Stomach (tissue), 9 donors: ENCODE measurements around the gene PDGFRB. TPM values are rescaled to one million over a fixed set of nuclear protein-coding genes. Genes with fewer than 3 reads are reported as not detected.

ENCODE experiments used
- DNase-seq, 2 donors: peaks; one replicate each; pipeline versions ENCODE4 v3.0.0 to v3.0.0-alpha.2; 2013 to 2019
- H3K27ac ChIP-seq, 5 donors: fragments of 200-600 bp in 4 of 5; sonication (generic) in 4 of 5; one replicate each; pipeline ENCODE4 v1.5.1; 2013 to 2019; ENCODE audit warnings: mild to moderate bottlenecking in 1 of 5, moderate library complexity in 1 of 5
- H3K27me3 ChIP-seq, 3 donors: fragments of 200-600 bp; sonication (generic); one replicate each; pipeline ENCODE4 v1.5.1; 2017 to 2019; ENCODE audit warnings: mixed run types in 1 of 3
- H3K36me3 ChIP-seq, 4 donors: fragments of 200-600 bp; sonication (generic); 1 replicate in 3 of 4; 2 replicates in 1 of 4; pipeline ENCODE4 v1.5.1; 2016 to 2019
- H3K4me1 ChIP-seq, 4 donors: fragments of 200-600 bp; sonication (generic); one replicate each; pipeline ENCODE4 v1.5.1; 2016 to 2019
- H3K4me3 ChIP-seq, 4 donors: fragments of 200-600 bp; sonication (generic) in 3 of 4; one replicate each; pipeline ENCODE4 v1.5.1; 2016 to 2019; ENCODE audit warnings: mild to moderate bottlenecking in 1 of 4
- H3K9me3 ChIP-seq, 4 donors: fragments of 200-600 bp; sonication (generic); one replicate each; pipeline ENCODE4 v1.5.1; 2016 to 2019
- CTCF ChIP-seq, 7 experiments: fragments of 450-650 bp in 4 of 7; fragments of 200-600 bp in 3 of 7; sonication (generic) in 3 of 7; IDR thresholded peaks; one replicate each; pipeline ENCODE4 v1.5.1; 2016 to 2019; ENCODE audit warnings: antibody characterized with exemption in 7 of 7, control low read depth in 2 of 7, mild to moderate bottlenecking in 1 of 7
- EP300 ChIP-seq: sonication (generic); formaldehyde crosslinking; IDR thresholded peaks from one replicate; pipeline ENCODE4 v1.6.1; 2017; ENCODE audit warnings: antibody characterized with exemption
- POLR2A ChIP-seq, 4 donors: fragments of 450-650 bp; IDR thresholded peaks; one replicate each; pipeline ENCODE4 v1.6.1; 2016; ENCODE audit warnings: antibody characterized with exemption in 4 of 4, control low read depth in 2 of 4, mild to moderate bottlenecking in 1 of 4, moderate library complexity in 1 of 4
- POLR2AphosphoS5 ChIP-seq, 3 donors: sonication (generic); formaldehyde crosslinking; IDR thresholded peaks; one replicate each; pipeline ENCODE4 v1.6.1; 2016; ENCODE audit warnings: antibody characterized with exemption in 3 of 3
- WGBS, 5 donors: extraction: QIAGEN DNeasy Blood & Tissue Kit in 3 of 5; methylation state at CpG; one replicate each; pipeline versions ENCODE4 v1.1.5 to v1.1.7; 2013 to 2018; 5-methylcytosine and 5-hydroxymethylcytosine counted together
- intact Hi-C: fragments of 100-400 bp; cut with DNase I; formaldehyde crosslinking; loops from one replicate; pipeline ENCODE4 v1.15.1; 2023; ENCODE audit warnings: low total_unique reads
- polyA plus RNA-seq, 3 donors: library from polyadenylated mRNA; stranded (reverse); fragments of 200-250 nt; gene quantifications; one replicate each; pipeline ENCODE4 v1.2.3, GENCODE V29; 2013
- total RNA-seq, 5 donors: library from RNA; depleted of rRNA; stranded (reverse); fragments of >200 nt; gene quantifications; one replicate each; pipeline versions ENCODE4 v1.1.0 to v1.2.3, GENCODE V29; 2014 to 2016
- donor health status: healthy with polysubstance abuse.
- donor health status: Bipolar disorder and iron deficiency.
- donor health status: healthy.

The PDGFRB gene
- total and polyA plus RNA-seq, 8 donors: 4.7 to 71.2 (median 34.6) TPM

GRCh38 chr5:150153957-150154617, 1.6 kb downstream of the PDGFRB start:
- peak overlapping the region; percentile 10 to 84 (median 81) for H3K27ac ChIP-seq
- H3K4me1 ChIP-seq: peaks cover 11 to 42% (median 24%) of the 10 kb centered on the region in 4 donors
- WGBS, 5 donors: 53 to 74% (median 70%) methylated on average over 9 of the region's 9 CpGs
- no peaks in the 10 kb centered on the region for H3K36me3 ChIP-seq
- intact Hi-C loops: no loop called here
- peak overlapping the region; percentile 42 to 54 (median 46) for H3K4me3 ChIP-seq
- DNase-seq: peak in 1 of 2 donors; percentile 67
- H3K27me3 ChIP-seq: peaks cover 0 to 15% (median 8%) of the 10 kb centered on the region in 3 donors
- TF ChIP-seq EP300 (no peak), CTCF (IDR thresholded peaks at IDR 0.05) (no peak), POLR2AphosphoS5 (IDR thresholded peaks at IDR 0.05) (peak in 1 of 3 donors; percentile 47), POLR2A (IDR thresholded peaks at IDR 0.05) (no peak)
- H3K9me3 ChIP-seq: no peaks in the 10 kb centered on the region

- peaks cover 11 to 42% (median 21%) of the 10 kb centered on the region in 4 donors for H3K4me1 ChIP-seq
- H3K36me3 ChIP-seq: no peaks in the 10 kb centered on the region
- peaks cover 0 to 15% (median 8%) of the 10 kb centered on the region in 3 donors for H3K27me3 ChIP-seq
- H3K27ac ChIP-seq: peak overlapping the region; percentile 10 to 84 (median 81)
- no peaks in the 10 kb centered on the region for H3K9me3 ChIP-seq
- WGBS, 5 donors: 60 to 75% (median 67%) methylated on average over 2 of the region's 2 CpGs
- no peak for TF ChIP-seq CTCF (IDR thresholded peaks at IDR 0.05)
- no peak for TF ChIP-seq POLR2AphosphoS5 (IDR thresholded peaks at IDR 0.05)
- no peak for TF ChIP-seq EP300
- TF ChIP-seq POLR2A (IDR thresholded peaks at IDR 0.05): no peak
- H3K4me3 ChIP-seq: peak overlapping the region; percentile 42 to 54 (median 46)
- intact Hi-C loops: no loop called here
- no peak for DNase-seq
Observed at GRCh38 chr5:150153483-150153882, 2.2 kb downstream of the PDGFRB start.

GRCh38 chr5:150152636-150153462, 2.8 kb downstream of the PDGFRB start:
- Histone ChIP-seq H3K27me3 (peaks cover 0 to 15% (median 8%) of the 10 kb centered on the region in 3 donors), H3K4me1 (peaks cover 11 to 36% (median 18%) of the 10 kb centered on the region in 4 donors), H3K27ac (peak overlapping the region in 4 of 5 donors; percentile 77 to 84 (median 82)), H3K4me3 (peak overlapping the region; percentile 42 to 54 (median 46)), H3K9me3 (no peaks in the 10 kb centered on the region), H3K36me3 (no peaks in the 10 kb centered on the region)
- intact Hi-C loops: no loop called here
- DNase-seq: no peak
- WGBS, 5 donors: 58 to 81% (median 66%) methylated on average over 8 to 12 of the region's 12 CpGs
- TF ChIP-seq POLR2AphosphoS5 (IDR thresholded peaks at IDR 0.05): no peak
- TF ChIP-seq EP300: no peak
- no peak for TF ChIP-seq CTCF (IDR thresholded peaks at IDR 0.05)
- no peak for TF ChIP-seq POLR2A (IDR thresholded peaks at IDR 0.05)

- intact Hi-C loops: no loop called here
- Histone ChIP-seq H3K4me1 (peaks cover 0 to 42% (median 12%) of the 10 kb centered on the region in 4 donors), H3K27me3 (no peaks in the 10 kb centered on the region), H3K9me3 (no peaks in the 10 kb centered on the region), H3K27ac (peak overlapping the region in 2 of 5 donors; percentile 46 to 83), H3K36me3 (no peaks in the 10 kb centered on the region), H3K4me3 (peak overlapping the region in 1 of 4 donors; percentile 22)
- TF ChIP-seq CTCF (IDR thresholded peaks at IDR 0.05): no peak
- TF ChIP-seq POLR2A (IDR thresholded peaks at IDR 0.05): no peak
- TF ChIP-seq POLR2AphosphoS5 (IDR thresholded peaks at IDR 0.05): no peak
- TF ChIP-seq EP300: no peak
- no peak for DNase-seq
Observed at GRCh38 chr5:150149618-150150017, 6.0 kb downstream of the PDGFRB start.
